D721Med (cell line): ENCODE results near the gene FAM78A.
"Not testable (repeated sequence)": the region's sequence is repeated elsewhere in the genome, so short reads cannot be mapped to it uniquely, and the experiment has no call there.

Source experiments
- DNase-seq: peaks from one replicate; pipeline ENCODE4 v3.0.0; 2011; ENCODE audit warnings: low spot score; ENCODE audit not compliant: insufficient read length
- FAIRE-seq: peaks from 2 replicates; lab custom pipeline; 2011; peaks lifted over from hg19 to GRCh38; lab: Jason Lieb, UNC
- TF ChIP-seq, protein P1 (sequence below): IDR thresholded peaks from 2 replicates; pipeline ENCODE4 v1.5.1; 2012; ENCODE audit warnings: mild to moderate bottlenecking, control low read depth; ENCODE audit not compliant: insufficient read depth; ENCODE audit errors: missing control alignments

The FAM78A gene

DNA sequence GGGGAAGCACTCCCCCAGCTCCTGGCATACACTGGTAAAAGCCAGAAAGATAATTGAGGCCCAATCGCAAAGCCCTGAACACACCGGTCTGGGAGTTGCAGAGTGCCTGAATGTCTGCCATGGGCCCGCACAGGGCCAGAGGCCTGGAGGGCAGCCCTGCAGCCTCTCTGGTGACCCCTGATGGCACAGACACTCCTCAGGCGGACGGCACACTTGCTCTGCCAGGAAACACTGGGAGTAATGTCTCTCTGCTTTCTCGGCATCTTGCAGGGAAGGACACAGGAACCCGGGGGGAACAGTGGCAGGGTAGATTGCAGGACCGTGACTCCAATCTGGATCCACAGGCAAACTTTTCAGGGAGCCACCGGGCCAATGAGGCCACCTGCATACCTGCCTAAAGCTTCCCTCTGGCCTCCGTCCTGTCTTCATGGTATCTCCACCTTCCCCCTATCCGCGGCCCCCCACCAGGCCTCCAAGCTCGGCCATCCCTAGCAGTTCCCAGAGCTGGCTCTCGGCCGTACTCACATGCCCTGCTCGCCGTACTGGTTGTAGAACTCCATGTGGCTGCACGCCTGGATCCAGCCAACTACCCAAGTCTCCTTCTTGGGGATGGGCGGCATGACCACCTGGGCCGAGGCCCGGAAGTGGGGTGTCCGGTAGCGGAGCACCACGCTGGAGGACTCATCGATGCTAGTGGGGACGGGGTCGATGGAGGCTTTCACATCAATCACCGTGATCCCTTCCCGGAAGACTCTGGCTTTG lies 797 bp downstream of the FAM78A start:
- DNase-seq, result no peak
- TF ChIP-seq, protein P1, sequence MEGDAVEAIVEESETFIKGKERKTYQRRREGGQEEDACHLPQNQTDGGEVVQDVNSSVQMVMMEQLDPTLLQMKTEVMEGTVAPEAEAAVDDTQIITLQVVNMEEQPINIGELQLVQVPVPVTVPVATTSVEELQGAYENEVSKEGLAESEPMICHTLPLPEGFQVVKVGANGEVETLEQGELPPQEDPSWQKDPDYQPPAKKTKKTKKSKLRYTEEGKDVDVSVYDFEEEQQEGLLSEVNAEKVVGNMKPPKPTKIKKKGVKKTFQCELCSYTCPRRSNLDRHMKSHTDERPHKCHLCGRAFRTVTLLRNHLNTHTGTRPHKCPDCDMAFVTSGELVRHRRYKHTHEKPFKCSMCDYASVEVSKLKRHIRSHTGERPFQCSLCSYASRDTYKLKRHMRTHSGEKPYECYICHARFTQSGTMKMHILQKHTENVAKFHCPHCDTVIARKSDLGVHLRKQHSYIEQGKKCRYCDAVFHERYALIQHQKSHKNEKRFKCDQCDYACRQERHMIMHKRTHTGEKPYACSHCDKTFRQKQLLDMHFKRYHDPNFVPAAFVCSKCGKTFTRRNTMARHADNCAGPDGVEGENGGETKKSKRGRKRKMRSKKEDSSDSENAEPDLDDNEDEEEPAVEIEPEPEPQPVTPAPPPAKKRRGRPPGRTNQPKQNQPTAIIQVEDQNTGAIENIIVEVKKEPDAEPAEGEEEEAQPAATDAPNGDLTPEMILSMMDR, result no peak
- FAIRE-seq, result no peak

DNA sequence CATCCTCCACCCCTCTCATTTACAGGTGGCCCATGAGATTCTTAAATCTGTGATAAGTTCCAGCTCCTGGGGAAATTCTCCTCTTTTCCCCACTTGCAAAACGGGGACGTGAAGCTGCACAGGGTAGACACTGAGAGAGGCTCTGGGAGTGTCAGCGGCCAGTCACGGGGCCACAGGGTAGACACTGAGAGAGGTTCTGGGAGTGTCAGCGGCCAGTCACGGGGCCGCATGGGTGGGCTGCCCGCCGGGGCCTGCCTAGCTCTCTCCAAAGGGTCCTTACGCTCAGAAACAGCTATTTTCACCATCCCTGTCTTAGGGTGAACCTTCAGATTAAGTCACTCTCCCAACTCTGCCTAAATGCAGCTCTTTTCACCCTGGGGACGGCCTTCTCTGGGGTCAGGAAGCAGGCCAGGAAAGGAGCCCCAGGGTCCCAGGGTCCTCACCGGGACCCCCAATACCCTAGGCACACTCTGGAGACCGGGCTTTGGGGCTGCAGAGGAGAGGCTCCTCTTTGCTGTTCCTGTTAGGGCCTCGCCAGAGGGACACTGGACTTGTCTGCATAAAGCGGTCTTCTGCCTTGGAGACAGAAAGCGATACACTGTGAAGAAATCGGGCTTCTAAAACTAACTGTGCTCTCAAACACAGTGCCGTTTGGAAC lies 1.5 kb downstream of the FAM78A start:
- no peak for FAIRE-seq
- TF ChIP-seq, protein P1, result no peak
- no peak for DNase-seq

DNA sequence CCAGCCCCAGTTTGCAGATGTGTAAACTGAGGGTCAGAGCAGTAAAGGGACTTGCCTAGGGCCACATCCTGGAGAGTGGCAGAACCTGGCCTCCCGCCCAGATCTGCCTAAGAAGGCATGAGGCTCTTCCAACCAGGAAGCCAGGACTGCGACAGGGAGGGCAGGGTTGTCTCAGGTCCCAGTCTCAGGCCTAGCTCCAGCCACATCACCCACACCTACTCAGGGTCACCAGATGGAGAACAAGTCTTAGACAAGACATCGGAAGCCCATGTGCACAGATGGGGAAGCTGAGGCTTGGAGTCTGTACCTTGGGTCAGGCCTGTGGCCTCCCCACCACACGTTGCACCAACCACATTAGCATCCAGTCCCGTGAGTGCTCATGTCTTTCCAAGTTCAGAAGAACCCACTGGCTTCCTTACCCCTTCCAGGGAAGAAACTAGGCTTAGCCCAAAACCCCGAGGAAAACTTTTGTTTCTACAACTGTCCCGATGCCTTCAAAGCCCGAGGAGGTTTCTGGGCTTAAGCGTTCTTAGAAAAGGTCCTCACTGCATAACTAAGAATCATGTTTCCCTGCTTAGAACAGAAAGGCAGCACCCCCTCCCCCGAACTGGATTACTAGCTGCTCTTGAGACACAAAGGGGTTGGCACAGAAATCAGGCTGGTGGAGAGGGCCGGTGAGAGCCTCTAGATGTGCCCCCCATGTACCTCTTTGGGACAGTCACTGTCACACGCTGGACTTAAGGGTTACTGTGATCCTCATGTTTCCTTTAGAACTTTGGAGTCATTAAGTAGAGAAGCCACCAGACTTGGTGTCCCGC lies 2.2 kb downstream of the FAM78A start:
- TF ChIP-seq, protein P1, result no peak
- DNase-seq (no peak), FAIRE-seq (no peak)

DNA sequence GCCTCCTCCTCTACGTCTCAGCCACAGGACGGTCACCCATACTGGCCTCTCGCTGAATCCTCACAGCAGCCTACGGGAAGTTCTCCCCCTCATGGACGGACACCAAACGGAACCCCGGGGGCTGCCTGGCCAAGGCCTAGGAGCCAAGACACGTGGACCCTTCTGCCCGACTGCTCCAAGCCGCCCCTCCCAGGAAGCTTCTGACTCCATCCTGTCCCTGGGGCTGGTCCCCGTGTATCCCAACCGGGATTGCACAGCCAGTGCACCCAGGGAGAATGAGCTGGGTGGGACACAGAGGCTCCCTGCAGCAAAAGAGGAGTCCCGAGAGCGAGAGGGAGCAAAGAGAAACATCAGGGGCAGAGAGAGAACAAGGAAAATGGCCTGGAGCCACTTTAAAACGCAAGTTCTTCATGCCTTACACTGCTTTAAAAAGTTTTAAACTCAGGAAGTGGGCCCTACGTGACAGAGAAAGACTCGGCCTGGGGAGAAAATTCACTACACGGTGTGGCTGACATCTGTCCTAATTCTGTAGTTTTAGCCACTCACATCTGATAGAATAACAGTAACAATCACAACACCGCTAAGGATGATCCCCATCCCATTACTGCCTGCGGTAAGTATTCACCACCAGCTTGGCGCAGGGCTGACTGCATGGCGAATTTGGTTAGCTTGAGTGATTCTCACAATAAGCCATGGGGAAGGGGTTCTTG lies 3.0 kb downstream of the FAM78A start:
- DNase-seq, result no peak
- FAIRE-seq, result no peak
- TF ChIP-seq, protein P1, result no peak

DNA sequence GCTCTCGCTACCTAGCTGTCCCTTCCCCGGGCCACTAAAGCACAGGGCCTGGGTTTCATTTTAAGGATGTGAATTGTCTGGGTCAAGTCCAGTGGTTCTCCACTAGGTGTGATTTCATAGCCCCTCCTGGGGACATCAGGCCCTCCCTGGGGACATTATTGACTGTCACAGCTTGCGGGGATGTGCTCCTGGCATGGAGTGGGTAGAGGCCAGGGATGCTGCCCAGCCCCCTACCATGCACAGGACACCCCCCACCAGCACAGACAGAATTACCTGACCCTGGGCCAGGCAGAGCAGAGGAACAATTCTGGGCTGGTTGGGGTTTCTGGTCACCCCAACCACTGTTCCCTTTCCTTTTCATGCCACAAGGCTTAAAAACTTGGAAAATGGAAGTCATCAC lies 4.1 kb downstream of the FAM78A start:
- no peak for FAIRE-seq
- no peak for DNase-seq
- TF ChIP-seq, protein P1, result no peak

DNA sequence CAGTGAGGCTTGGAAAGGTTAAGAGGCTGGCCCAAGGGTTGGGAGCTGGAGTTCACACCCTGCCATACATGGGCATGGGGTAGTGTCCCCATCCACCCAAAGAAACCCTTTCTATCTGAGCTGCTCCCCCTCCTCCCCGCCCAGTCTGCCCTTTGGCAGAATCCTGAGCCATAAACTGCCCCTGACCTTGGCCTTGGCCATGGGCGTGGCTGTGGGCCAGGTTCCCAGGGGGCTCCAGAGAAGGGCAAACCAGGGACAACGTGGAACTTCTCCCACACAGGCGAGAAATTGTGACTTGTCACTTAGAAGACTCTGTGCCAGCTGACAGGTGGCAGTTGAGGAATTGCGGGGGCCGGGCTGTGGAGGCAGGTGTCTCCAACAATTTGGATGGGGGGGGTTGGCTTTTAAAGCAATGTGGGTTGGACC lies 4.8 kb downstream of the FAM78A start:
- FAIRE-seq, result no peak
- TF ChIP-seq, protein P1, result no peak
- no peak for DNase-seq

DNA sequence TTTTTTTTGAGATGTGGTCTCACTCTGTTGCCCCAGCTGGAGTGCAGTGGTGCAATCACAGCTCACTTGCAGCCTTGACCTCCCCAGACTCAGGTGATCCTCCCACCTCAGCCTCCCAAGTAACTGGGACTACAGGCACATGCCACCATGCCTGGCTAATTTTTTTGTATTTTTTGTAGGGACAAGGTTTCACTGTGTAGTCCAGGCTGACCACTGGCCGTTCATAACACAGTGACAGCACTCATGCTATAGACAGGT lies 5.4 kb downstream of the FAM78A start:
- not testable (repeated sequence) for DNase-seq, FAIRE-seq
